ENCODE data around the gene TTC28.
A peak's percentile ranks its signal among the peaks of the same experiment; 100 is the strongest.

TTC28 gene

GRCh38 chr22:28547132-28547842 lies 132.4 kb downstream of the TTC28 start:
- no peak overlapping the region for H3K9ac ChIP-seq (ENCODE audit: low read length)
- H2BK120ac ChIP-seq (ENCODE audit: low read depth, low read length), result no peak overlapping the region
- H3K36me3 ChIP-seq (ENCODE audit: control insufficient read depth, insufficient read depth, low read length), result no peaks in the 10 kb centered on the region
- H2BK5ac ChIP-seq (ENCODE audit: low read length), result no peak overlapping the region
- no peak overlapping the region for H4K8ac ChIP-seq (ENCODE audit: low read depth, low read length)
- no CpG with 5 or more reads among the region's 4 CpGs for WGBS (ENCODE audit: extremely low coverage, insufficient coverage, low lambda C conversion rate)
- H3K79me1 ChIP-seq (ENCODE audit: low read length), result no peaks in the 10 kb centered on the region
- H3K4ac ChIP-seq (ENCODE audit: low read depth, low read length), result no peak overlapping the region
- H3K27me3 ChIP-seq (ENCODE audit: insufficient read depth, low read length, poor library complexity), result no peaks in the 10 kb centered on the region
- no peak overlapping the region for H3K56ac ChIP-seq (ENCODE audit: low read length)
- no peak overlapping the region for H3K27ac ChIP-seq (ENCODE audit: low read depth, low read length)
- H3K4me1 ChIP-seq (ENCODE audit: control insufficient read depth, low read depth, low read length), result no peaks in the 10 kb centered on the region
- no peak overlapping the region for H3K23ac ChIP-seq (ENCODE audit: low read length)
- no peak overlapping the region for H2AK5ac ChIP-seq (ENCODE audit: low read length)
- no peak overlapping the region for H3K4me2 ChIP-seq (ENCODE audit: low read length)
- no peaks in the 10 kb centered on the region for H3K79me2 ChIP-seq (ENCODE audit: control insufficient read depth, insufficient read depth, low read length)
- H3K4me3 ChIP-seq (ENCODE audit: low read length), result no peak overlapping the region
- no peak for DNase-seq
- H4K5ac ChIP-seq (ENCODE audit: low read length), result no peak overlapping the region
- no peak overlapping the region for H2BK15ac ChIP-seq (replicated peaks; ENCODE audit: low read depth)
- H3K18ac ChIP-seq (ENCODE audit: low read length), result no peak overlapping the region

GRCh38 chr22:28544431-28544868 lies 135.2 kb downstream of the TTC28 start:
- no peak overlapping the region for H3K9ac ChIP-seq (ENCODE audit: low read length)
- no peak overlapping the region for H3K4me3 ChIP-seq (ENCODE audit: low read length)
- no peak overlapping the region for H3K56ac ChIP-seq (ENCODE audit: low read length)
- H2BK120ac ChIP-seq (ENCODE audit: low read depth, low read length), result no peak overlapping the region
- H3K18ac ChIP-seq (ENCODE audit: low read length), result no peak overlapping the region
- no peak overlapping the region for H3K23ac ChIP-seq (ENCODE audit: low read length)
- no peak overlapping the region for H4K8ac ChIP-seq (ENCODE audit: low read depth, low read length)
- DNase-seq, result peak; percentile 83
- no peaks in the 10 kb centered on the region for H3K27me3 ChIP-seq (ENCODE audit: insufficient read depth, low read length, poor library complexity)
- no peak overlapping the region for H3K27ac ChIP-seq (ENCODE audit: low read depth, low read length)
- no peaks in the 10 kb centered on the region for H3K4me1 ChIP-seq (ENCODE audit: control insufficient read depth, low read depth, low read length)
- H2BK15ac ChIP-seq (replicated peaks; ENCODE audit: low read depth), result no peak overlapping the region
- H2AK5ac ChIP-seq (ENCODE audit: low read length), result no peak overlapping the region
- no peak overlapping the region for H3K4ac ChIP-seq (ENCODE audit: low read depth, low read length)
- no peak overlapping the region for H3K4me2 ChIP-seq (ENCODE audit: low read length)
- no peaks in the 10 kb centered on the region for H3K36me3 ChIP-seq (ENCODE audit: control insufficient read depth, insufficient read depth, low read length)
- no peaks in the 10 kb centered on the region for H3K79me1 ChIP-seq (ENCODE audit: low read length)
- no peak overlapping the region for H2BK5ac ChIP-seq (ENCODE audit: low read length)
- H3K79me2 ChIP-seq (ENCODE audit: control insufficient read depth, insufficient read depth, low read length), result no peaks in the 10 kb centered on the region
- H4K5ac ChIP-seq (ENCODE audit: low read length), result no peak overlapping the region
- WGBS (ENCODE audit: extremely low coverage, insufficient coverage, low lambda C conversion rate), result no CpG with 5 or more reads among the region's 2 CpGs

- Histone ChIP-seq H2BK15ac (replicated peaks; ENCODE audit: low read depth) (no peak overlapping the region), H3K4ac (ENCODE audit: low read depth, low read length) (no peak overlapping the region), H3K56ac (ENCODE audit: low read length) (no peak overlapping the region), H4K5ac (ENCODE audit: low read length) (no peak overlapping the region), H3K23ac (ENCODE audit: low read length) (no peak overlapping the region), H3K79me1 (ENCODE audit: low read length) (no peaks in the 10 kb centered on the region), H3K36me3 (ENCODE audit: control insufficient read depth, insufficient read depth, low read length) (no peaks in the 10 kb centered on the region), H2BK5ac (ENCODE audit: low read length) (no peak overlapping the region), H3K18ac (ENCODE audit: low read length) (no peak overlapping the region), H3K4me3 (ENCODE audit: low read length) (no peak overlapping the region), H3K27ac (ENCODE audit: low read depth, low read length) (no peak overlapping the region), H2BK120ac (ENCODE audit: low read depth, low read length) (no peak overlapping the region), H4K8ac (ENCODE audit: low read depth, low read length) (no peak overlapping the region), H3K79me2 (ENCODE audit: control insufficient read depth, insufficient read depth, low read length) (no peaks in the 10 kb centered on the region), H2AK5ac (ENCODE audit: low read length) (no peak overlapping the region), H3K4me2 (ENCODE audit: low read length) (no peak overlapping the region), H3K27me3 (ENCODE audit: insufficient read depth, low read length, poor library complexity) (no peaks in the 10 kb centered on the region), H3K9ac (ENCODE audit: low read length) (no peak overlapping the region), H3K4me1 (ENCODE audit: control insufficient read depth, low read depth, low read length) (no peaks in the 10 kb centered on the region)
- WGBS (ENCODE audit: extremely low coverage, insufficient coverage, low lambda C conversion rate), result no CpG with 5 or more reads among the region's 1 CpG
- DNase-seq, result no peak
Observed at GRCh38 chr22:28542980-28543621, 136.5 kb downstream of the TTC28 start.

GRCh38 chr22:28541137-28541536 lies 138.5 kb downstream of the TTC28 start:
- WGBS (ENCODE audit: extremely low coverage, insufficient coverage, low lambda C conversion rate), result no CpG with 5 or more reads among the region's 2 CpGs
- no peaks in the 10 kb centered on the region for H3K79me1 ChIP-seq (ENCODE audit: low read length)

GRCh38 chr22:28538922-28539321 lies 140.7 kb downstream of the TTC28 start:
- no peaks in the 10 kb centered on the region for H3K4me1 ChIP-seq (ENCODE audit: control insufficient read depth, low read depth, low read length)
- no peak overlapping the region for H3K56ac ChIP-seq (ENCODE audit: low read length)
- no peak overlapping the region for H3K18ac ChIP-seq (ENCODE audit: low read length)
- no peak overlapping the region for H4K5ac ChIP-seq (ENCODE audit: low read length)
- WGBS (ENCODE audit: extremely low coverage, insufficient coverage, low lambda C conversion rate), result no CpG with 5 or more reads among the region's 2 CpGs
- no peaks in the 10 kb centered on the region for H3K79me1 ChIP-seq (ENCODE audit: low read length)
- no peaks in the 10 kb centered on the region for H3K79me2 ChIP-seq (ENCODE audit: control insufficient read depth, insufficient read depth, low read length)
- H3K27ac ChIP-seq (ENCODE audit: low read depth, low read length), result no peak overlapping the region
- no peak overlapping the region for H4K8ac ChIP-seq (ENCODE audit: low read depth, low read length)
- DNase-seq, result no peak
- H3K23ac ChIP-seq (ENCODE audit: low read length), result no peak overlapping the region
- no peak overlapping the region for H2BK120ac ChIP-seq (ENCODE audit: low read depth, low read length)
- no peaks in the 10 kb centered on the region for H3K36me3 ChIP-seq (ENCODE audit: control insufficient read depth, insufficient read depth, low read length)
- no peak overlapping the region for H2BK5ac ChIP-seq (ENCODE audit: low read length)
- no peak overlapping the region for H2BK15ac ChIP-seq (replicated peaks; ENCODE audit: low read depth)
- no peak overlapping the region for H2AK5ac ChIP-seq (ENCODE audit: low read length)
- no peak overlapping the region for H3K4ac ChIP-seq (ENCODE audit: low read depth, low read length)
- no peak overlapping the region for H3K4me3 ChIP-seq (ENCODE audit: low read length)
- no peaks in the 10 kb centered on the region for H3K27me3 ChIP-seq (ENCODE audit: insufficient read depth, low read length, poor library complexity)
- no peak overlapping the region for H3K4me2 ChIP-seq (ENCODE audit: low read length)
- H3K9ac ChIP-seq (ENCODE audit: low read length), result no peak overlapping the region

More at GRCh38 chr22:28541137-28541536, 138.5 kb downstream of the TTC28 start:
- no peak overlapping the region for H2BK5ac ChIP-seq (ENCODE audit: low read length)
- H4K5ac ChIP-seq (ENCODE audit: low read length), result no peak overlapping the region
- no peak overlapping the region for H3K18ac ChIP-seq (ENCODE audit: low read length)
- DNase-seq, result no peak
- H3K27ac ChIP-seq (ENCODE audit: low read depth, low read length), result no peak overlapping the region
- no peaks in the 10 kb centered on the region for H3K27me3 ChIP-seq (ENCODE audit: insufficient read depth, low read length, poor library complexity)
- no peak overlapping the region for H2BK120ac ChIP-seq (ENCODE audit: low read depth, low read length)
- no peak overlapping the region for H4K8ac ChIP-seq (ENCODE audit: low read depth, low read length)
- H3K4me3 ChIP-seq (ENCODE audit: low read length), result no peak overlapping the region
- H3K4me2 ChIP-seq (ENCODE audit: low read length), result no peak overlapping the region
- H3K9ac ChIP-seq (ENCODE audit: low read length), result no peak overlapping the region
- no peaks in the 10 kb centered on the region for H3K79me2 ChIP-seq (ENCODE audit: control insufficient read depth, insufficient read depth, low read length)
- no peak overlapping the region for H3K56ac ChIP-seq (ENCODE audit: low read length)
- H3K4ac ChIP-seq (ENCODE audit: low read depth, low read length), result no peak overlapping the region
- no peak overlapping the region for H2BK15ac ChIP-seq (replicated peaks; ENCODE audit: low read depth)
- H3K4me1 ChIP-seq (ENCODE audit: control insufficient read depth, low read depth, low read length), result no peaks in the 10 kb centered on the region
- no peaks in the 10 kb centered on the region for H3K36me3 ChIP-seq (ENCODE audit: control insufficient read depth, insufficient read depth, low read length)
- H3K23ac ChIP-seq (ENCODE audit: low read length), result no peak overlapping the region
- no peak overlapping the region for H2AK5ac ChIP-seq (ENCODE audit: low read length)

Measured in mesendoderm (in vitro differentiated cells).